ACC112 (cell line): ENCODE measurements around the gene TCP11X2.
"Not testable (repeated sequence)": the region's sequence is repeated elsewhere in the genome, so short reads cannot be mapped to it uniquely, and the experiment has no call there.

Experiments
- H2AFZ ChIP-seq: fragments of 200-600 bp; sonication (generic); one replicate; pipeline ENCODE4 v1.6.0; 2017; ENCODE audit warnings: antibody characterized with exemption, low read length; ENCODE audit not compliant: unreplicated experiment
- H3K27ac ChIP-seq: fragments of 200-600 bp; sonication (generic); 2 replicates; pipeline ENCODE4 v1.5.1; 2014; ENCODE audit warnings: low read depth, mild to moderate bottlenecking, antibody characterized with exemption, low read length, moderate library complexity
- H3K27me3 ChIP-seq: fragments of 200-600 bp; sonication (generic); 2 replicates; pipeline ENCODE4 v1.6.1; 2014; ENCODE audit warnings: mild to moderate bottlenecking, antibody characterized with exemption, low read length, moderate library complexity, mixed read lengths; ENCODE audit not compliant: insufficient read depth
- H3K36me3 ChIP-seq: fragments of 200-600 bp; sonication (generic); 2 replicates; pipeline ENCODE4 v1.6.1; 2016; ENCODE audit warnings: mild to moderate bottlenecking, antibody characterized with exemption, low read length, moderate library complexity, mixed read lengths; ENCODE audit not compliant: insufficient read depth
- H3K4me1 ChIP-seq: fragments of 200-600 bp; sonication (generic); one replicate; pipeline ENCODE4 v1.6.1; 2016; ENCODE audit warnings: low read length, mixed read lengths; ENCODE audit not compliant: insufficient read depth, unreplicated experiment, control insufficient read depth
- H3K4me3 ChIP-seq: fragments of 200-600 bp; sonication (generic); 2 replicates; pipeline ENCODE4 v1.5.1; 2014; ENCODE audit warnings: mild to moderate bottlenecking, low read depth, low read length
- H3K79me2 ChIP-seq: fragments of 200-600 bp; sonication (generic); one replicate; pipeline ENCODE4 v1.6.0; 2016; ENCODE audit warnings: low read length; ENCODE audit not compliant: control insufficient read depth, unreplicated experiment, insufficient read depth

Gene TCP11X2

DNA sequence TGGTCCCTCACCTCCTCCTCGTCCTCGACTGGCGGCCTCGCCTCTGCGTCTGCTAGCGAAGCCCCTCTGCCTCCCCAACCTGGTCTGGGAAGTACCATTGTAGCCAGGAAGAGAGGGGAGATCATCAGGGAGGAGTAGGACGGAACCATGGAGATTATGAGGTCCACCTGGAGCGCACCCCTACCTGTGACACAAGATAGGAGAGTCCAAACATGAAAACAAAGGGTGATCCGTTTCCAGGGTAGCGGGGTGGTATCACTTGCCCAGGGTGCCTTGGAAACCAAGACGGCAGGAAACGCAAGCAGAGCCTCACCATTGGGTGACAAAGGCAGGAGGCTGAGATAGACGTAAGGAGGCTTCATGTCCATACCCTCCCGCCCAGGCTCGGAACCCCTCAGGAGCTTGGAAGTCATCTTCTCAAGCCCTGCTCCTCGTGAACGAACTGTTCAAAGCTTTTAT is at the start of gene TCP11X2:
TSS of gene TCP11X2 (minus strand) at position 51 of the 459 bp plus-strand sequence.
- H2AFZ ChIP-seq, H3K36me3 ChIP-seq, H3K4me1 ChIP-seq, H3K4me3 ChIP-seq, H3K79me2 ChIP-seq, H3K27me3 ChIP-seq, H3K27ac ChIP-seq: not testable (repeated sequence)

- no peak overlapping the region for H3K27ac ChIP-seq
- H2AFZ ChIP-seq, result no peak overlapping the region
- H3K4me3 ChIP-seq, result 0 out of 2 replicates have a peak overlapping the region, but pooled peaks have one; percentile 49
- H3K4me1 ChIP-seq, result no peaks in the 10 kb centered on the region
- H3K79me2 ChIP-seq, result no peaks in the 10 kb centered on the region
- no peaks in the 10 kb centered on the region for H3K36me3 ChIP-seq
- peaks cover 23% of the 10 kb centered on the region for H3K27me3 ChIP-seq
These were observed 45.7 kb upstream of the TCP11X2 start for GRCh38 chrX:102517326-102517725.

DNA sequence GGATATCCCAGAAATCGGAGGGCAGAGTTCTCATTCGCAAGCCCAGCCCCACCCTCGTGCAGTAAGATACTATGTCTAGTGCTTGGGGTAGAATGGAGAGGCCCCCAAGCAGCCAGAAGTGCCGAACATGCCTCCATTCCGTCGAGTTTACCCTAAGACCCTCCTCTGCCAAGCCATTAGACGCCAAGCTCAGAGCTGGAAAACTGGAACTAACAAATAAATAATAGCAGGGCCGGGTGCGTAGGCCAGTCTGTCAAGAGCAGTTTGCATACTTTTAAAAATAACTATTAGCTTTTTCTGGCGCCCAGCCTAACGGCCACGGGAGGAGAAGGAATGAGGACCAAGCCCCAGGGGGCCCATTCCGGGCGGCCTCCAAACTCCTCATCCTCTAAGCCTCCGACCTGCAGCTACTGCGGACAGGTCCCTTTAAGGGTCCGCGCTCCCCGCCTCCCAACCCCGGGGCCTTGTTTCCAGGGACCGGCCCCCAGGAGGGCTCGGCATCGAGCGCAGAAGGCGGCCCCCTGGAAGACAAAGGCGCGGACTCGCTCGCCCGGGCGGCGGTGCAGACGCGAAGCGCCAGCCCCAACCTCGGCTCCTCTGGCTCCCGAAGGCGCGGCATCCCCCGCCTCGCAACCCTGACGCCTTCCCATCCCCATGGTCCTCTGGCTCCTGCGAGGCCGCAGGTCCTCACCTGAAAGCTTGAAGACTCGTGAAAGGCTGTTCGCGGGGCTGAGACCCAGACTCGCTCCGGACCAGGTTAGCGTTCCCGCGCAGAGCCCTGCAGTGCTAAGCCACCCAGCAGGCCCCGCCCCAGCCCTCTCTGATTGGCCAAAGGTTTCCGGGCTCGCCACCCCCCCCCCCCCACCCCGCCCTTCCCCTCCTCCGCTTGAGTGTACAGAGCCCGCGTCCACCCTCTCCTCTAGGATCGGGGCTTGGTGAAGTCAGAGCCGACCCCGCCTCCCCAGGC is 44.6 kb upstream of the TCP11X2 start, which contains the start of gene TMSB15A:
TSS of gene TMSB15A (minus strand) at position 765 of the 967 bp plus-strand sequence.
- Histone ChIP-seq H2AFZ (peak within 1 kb of the TSS; percentile 25), H3K79me2 (no peaks in the 10 kb centered on the region), H3K27me3 (peaks cover 26% of the 10 kb centered on the region), H3K4me1 (no peaks in the 10 kb centered on the region), H3K36me3 (no peaks in the 10 kb centered on the region), H3K4me3 (peak within 1 kb of the TSS; percentile 72), H3K27ac (no peak within 1 kb of the TSS)

DNA sequence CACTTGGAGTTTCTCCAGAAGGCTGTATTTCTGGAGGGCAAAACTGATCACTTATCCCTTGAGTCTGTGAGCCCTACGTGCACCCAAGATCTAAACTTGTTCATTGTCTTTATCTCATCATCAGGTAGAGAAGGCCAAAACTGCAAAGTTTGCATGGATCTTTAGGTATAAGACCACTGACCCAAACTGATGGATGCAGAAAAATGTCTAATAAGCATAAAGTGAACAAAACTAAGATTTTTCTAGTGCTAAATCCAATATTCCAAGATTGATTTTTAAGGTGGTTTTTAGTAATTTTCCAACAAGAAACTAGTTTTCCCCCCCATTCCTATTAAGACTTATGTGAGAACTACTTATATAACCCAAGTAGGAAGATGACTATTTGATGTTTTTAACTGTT is 42.9 kb upstream of the TCP11X2 start:
- no peak overlapping the region for H2AFZ ChIP-seq

GRCh38 chrX:102498732-102499131 is 27.1 kb upstream of the TCP11X2 start:
- H3K4me1 ChIP-seq, result no peaks in the 10 kb centered on the region
- no peaks in the 10 kb centered on the region for H3K79me2 ChIP-seq
- no peak overlapping the region for H2AFZ ChIP-seq
- no peak overlapping the region for H3K27ac ChIP-seq
- H3K4me3 ChIP-seq, result no peak overlapping the region
- H3K36me3 ChIP-seq, result no peaks in the 10 kb centered on the region
- H3K27me3 ChIP-seq, result peaks cover 5% of the 10 kb centered on the region; the same call in 1 of the 2 replicates

More for the DNA sequence above, 42.9 kb upstream of the TCP11X2 start:
- Histone ChIP-seq H3K27me3 (peaks cover 26% of the 10 kb centered on the region), H3K4me3 (no peak overlapping the region), H3K79me2 (no peaks in the 10 kb centered on the region), H3K36me3 (no peaks in the 10 kb centered on the region), H3K27ac (no peak overlapping the region), H3K4me1 (no peaks in the 10 kb centered on the region)

- Histone ChIP-seq H3K36me3 (no peaks in the 10 kb centered on the region), H3K79me2 (no peaks in the 10 kb centered on the region), H3K27me3 (peaks cover 5% of the 10 kb centered on the region; the same call in 1 of the 2 replicates), H3K4me3 (no peak overlapping the region), H3K4me1 (no peaks in the 10 kb centered on the region), H2AFZ (peak overlapping the region; percentile 38), H3K27ac (no peak overlapping the region)
These were observed 20.2 kb upstream of the TCP11X2 start for GRCh38 chrX:102491766-102492165.

- H2AFZ ChIP-seq, H3K79me2 ChIP-seq, H3K27me3 ChIP-seq, H3K36me3 ChIP-seq, H3K4me3 ChIP-seq, H3K4me1 ChIP-seq, H3K27ac ChIP-seq: not testable (repeated sequence)
These were observed 7.2 kb upstream of the TCP11X2 start for GRCh38 chrX:102478765-102479164.

- H3K27me3 ChIP-seq, result not testable (repeated sequence)
These were observed 1.4 kb downstream of the TCP11X2 start for GRCh38 chrX:102470215-102470614.

DNA sequence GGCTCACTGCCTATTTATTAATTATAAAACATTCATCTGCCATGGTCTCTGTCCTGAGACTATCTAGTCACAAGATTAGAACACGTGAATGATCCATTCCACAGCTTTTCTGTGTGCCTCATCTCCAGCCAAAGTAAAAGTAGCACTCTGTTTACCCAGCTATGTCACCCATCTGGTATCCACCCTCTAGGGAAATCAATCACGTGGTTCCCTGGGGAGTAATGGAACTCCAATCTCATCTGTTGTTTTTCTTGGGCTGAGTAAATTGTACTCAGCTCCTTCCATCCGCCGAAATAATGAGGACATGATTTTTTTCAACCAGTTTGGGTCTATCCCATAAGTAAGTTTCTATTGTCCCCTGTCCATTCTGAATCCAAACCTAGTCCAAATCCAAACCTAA is 13.0 kb downstream of the TCP11X2 start:
- H3K4me1 ChIP-seq, H3K36me3 ChIP-seq, H3K4me3 ChIP-seq, H2AFZ ChIP-seq, H3K27ac ChIP-seq, H3K27me3 ChIP-seq, H3K79me2 ChIP-seq: not testable (repeated sequence)

More at GRCh38 chrX:102470215-102470614, 1.4 kb downstream of the TCP11X2 start:
- H3K4me1 ChIP-seq, H2AFZ ChIP-seq, H3K36me3 ChIP-seq, H3K27ac ChIP-seq, H3K4me3 ChIP-seq, H3K79me2 ChIP-seq: not testable (repeated sequence)

- not testable (repeated sequence) for H2AFZ ChIP-seq, H3K4me3 ChIP-seq, H3K79me2 ChIP-seq, H3K27me3 ChIP-seq, H3K36me3 ChIP-seq, H3K4me1 ChIP-seq, H3K27ac ChIP-seq
These were observed 31.7 kb downstream of the TCP11X2 start, which contains the start of gene NXF2B for GRCh38 chrX:102439908-102440307. Gene NXF2B, minus strand, starts transcription at chrX:102440008. Its CDS starts 59,972 bp downstream, at chrX:102380036.

DNA sequence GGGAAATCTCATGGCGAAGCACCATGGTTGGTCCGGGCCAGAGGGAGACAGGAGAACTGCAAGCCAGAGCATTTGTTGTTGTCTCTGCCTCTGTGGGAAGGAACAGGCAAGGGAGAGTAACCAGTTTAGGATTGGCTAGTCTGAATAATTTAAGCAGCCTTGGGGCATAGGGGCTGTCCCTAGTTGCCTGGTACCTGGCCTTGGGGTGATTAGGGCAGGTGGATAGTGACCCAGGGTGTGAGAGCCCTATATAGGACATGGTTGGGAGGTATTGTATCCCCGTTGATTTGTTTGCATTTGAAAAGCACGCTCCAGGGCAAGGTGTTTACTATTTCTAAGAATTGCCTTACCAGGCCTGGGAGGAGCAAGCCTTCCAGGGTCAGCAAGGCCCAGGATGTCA is 57.1 kb downstream of the TCP11X2 start:
- not testable (repeated sequence) for H3K4me3 ChIP-seq, H3K79me2 ChIP-seq, H2AFZ ChIP-seq, H3K36me3 ChIP-seq, H3K27me3 ChIP-seq, H3K4me1 ChIP-seq, H3K27ac ChIP-seq
